Ishikawa (cell line): ENCODE results near the gene PRKACA.

ENCODE experiments used
- CEBPB ChIP-seq: IDR thresholded peaks from 2 replicates; pipeline ENCODE4 v1.6.1; 2012
- CREB1 ChIP-seq: IDR thresholded peaks from 2 replicates; pipeline ENCODE4 v1.6.1; 2012; ENCODE audit warnings: low read depth
- EGR1 ChIP-seq: IDR thresholded peaks from 2 replicates; pipeline ENCODE4 v1.6.1; 2012
- EP300 ChIP-seq: IDR thresholded peaks from 2 replicates; pipeline ENCODE4 v1.6.1; 2012; ENCODE audit warnings: borderline replicate concordance
- FOXM1 ChIP-seq: IDR thresholded peaks from 2 replicates; pipeline ENCODE4 v1.6.1; 2012; ENCODE audit warnings: low read depth, borderline replicate concordance
- MAX ChIP-seq: IDR thresholded peaks from 2 replicates; pipeline ENCODE4 v1.6.1; 2012
- NFIC ChIP-seq: IDR thresholded peaks from 2 replicates; pipeline ENCODE4 v1.6.1; 2012
- RAD21 ChIP-seq: IDR thresholded peaks from 2 replicates; pipeline ENCODE4 v1.6.1; 2012; ENCODE audit warnings: low read depth
- TAF1 ChIP-seq: IDR thresholded peaks from 2 replicates; pipeline ENCODE4 v1.6.1; 2012; ENCODE audit warnings: low read depth, mild to moderate bottlenecking
- TCF12 ChIP-seq: IDR thresholded peaks from 2 replicates; pipeline ENCODE4 v1.6.1; 2012; ENCODE audit warnings: low read depth
- TEAD4 ChIP-seq: IDR thresholded peaks from 2 replicates; pipeline ENCODE4 v1.6.1; 2012
- USF1 ChIP-seq: IDR thresholded peaks from 2 replicates; pipeline ENCODE4 v1.6.1; 2012
- YY1 ChIP-seq: IDR thresholded peaks from 2 replicates; pipeline ENCODE4 v1.6.1; 2012; ENCODE audit warnings: low read depth
- ZBTB7A ChIP-seq: IDR thresholded peaks from 2 replicates; pipeline ENCODE4 v1.6.1; 2012; ENCODE audit warnings: low read depth
- TF ChIP-seq, protein P1 (sequence below): IDR thresholded peaks from 2 replicates; pipeline ENCODE4 v1.6.1; 2012; ENCODE audit warnings: low read depth, mild to moderate bottlenecking

PRKACA gene

DNA sequence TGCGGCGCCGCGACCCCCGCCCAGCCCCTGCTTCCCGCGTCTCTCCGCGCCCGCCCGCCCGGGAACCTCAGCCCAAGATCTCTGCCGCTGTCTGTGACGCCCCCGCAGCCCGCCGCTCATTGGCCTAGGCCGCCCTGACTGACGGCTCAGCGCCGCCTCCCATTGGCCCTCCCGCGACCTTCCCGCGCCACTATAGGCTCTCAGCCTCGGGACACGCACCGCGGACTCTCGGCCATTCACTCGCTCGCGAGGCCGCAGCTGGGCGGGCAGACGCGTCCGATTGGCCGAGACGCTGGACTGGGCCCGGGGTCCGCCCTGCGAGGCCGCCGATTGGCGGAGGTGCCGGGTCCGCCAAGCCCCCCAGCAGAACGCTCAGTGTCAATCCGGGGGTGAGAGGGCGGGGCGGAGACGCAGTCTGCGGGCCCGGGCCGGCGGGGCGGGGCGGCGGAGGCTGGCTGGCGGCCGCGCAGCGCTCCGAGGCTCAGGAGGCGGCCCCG lies at the start of gene PRKACA:
PRKACA (minus strand) TSS at position 95 of the 497 bp plus-strand sequence. CDS start 215 bp downstream, outside the sequence.
- TF ChIP-seq USF1 = no peak
- no peak; the same call in 1 of the 2 replicates for TF ChIP-seq NFIC
- TF ChIP-seq TEAD4 = no peak
- TF ChIP-seq TAF1 = no peak
- peak; percentile 99 for TF ChIP-seq EGR1
- TF ChIP-seq CREB1 = peak; percentile 63; the same call in 1 of the 2 replicates

DNA sequence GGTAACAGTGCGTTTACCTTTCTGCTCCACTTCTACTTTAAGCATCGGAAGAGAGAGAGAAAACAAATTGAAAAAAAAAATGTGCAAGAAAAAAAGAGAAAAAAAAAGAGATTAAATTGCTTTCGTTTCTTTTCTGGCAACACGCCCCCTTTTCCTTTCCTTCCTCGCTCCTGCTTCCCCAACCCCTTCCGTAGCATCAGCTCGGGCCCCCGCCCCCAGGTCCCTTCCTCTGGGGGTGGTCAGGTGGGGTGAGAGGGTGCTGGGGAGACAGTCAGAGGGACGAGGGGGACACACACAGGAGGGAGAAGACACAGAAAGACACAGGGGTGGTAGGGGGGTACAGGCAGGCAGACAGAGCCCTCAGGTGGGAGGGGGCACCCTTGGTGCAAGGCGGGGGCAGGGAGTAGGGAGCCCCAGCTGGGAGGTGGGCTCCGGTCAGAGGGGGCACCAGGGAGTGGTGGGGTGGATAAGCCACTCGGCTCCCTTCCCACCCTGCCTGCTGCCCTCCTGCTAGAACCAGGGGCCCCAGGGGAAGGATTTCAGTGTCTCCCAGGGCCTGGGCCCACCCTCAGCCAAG lies 49.5 kb upstream of the PRKACA start:
- TF ChIP-seq CREB1 (no peak), YY1 (no peak), FOXM1 (no peak), EP300 (no peak), RAD21 (no peak), MAX (no peak), EGR1 (no peak), TCF12 (no peak), ZBTB7A (no peak), TEAD4 (no peak), USF1 (no peak), NFIC (no peak), TAF1 (no peak), CEBPB (no peak)
- TF ChIP-seq, protein P1, sequence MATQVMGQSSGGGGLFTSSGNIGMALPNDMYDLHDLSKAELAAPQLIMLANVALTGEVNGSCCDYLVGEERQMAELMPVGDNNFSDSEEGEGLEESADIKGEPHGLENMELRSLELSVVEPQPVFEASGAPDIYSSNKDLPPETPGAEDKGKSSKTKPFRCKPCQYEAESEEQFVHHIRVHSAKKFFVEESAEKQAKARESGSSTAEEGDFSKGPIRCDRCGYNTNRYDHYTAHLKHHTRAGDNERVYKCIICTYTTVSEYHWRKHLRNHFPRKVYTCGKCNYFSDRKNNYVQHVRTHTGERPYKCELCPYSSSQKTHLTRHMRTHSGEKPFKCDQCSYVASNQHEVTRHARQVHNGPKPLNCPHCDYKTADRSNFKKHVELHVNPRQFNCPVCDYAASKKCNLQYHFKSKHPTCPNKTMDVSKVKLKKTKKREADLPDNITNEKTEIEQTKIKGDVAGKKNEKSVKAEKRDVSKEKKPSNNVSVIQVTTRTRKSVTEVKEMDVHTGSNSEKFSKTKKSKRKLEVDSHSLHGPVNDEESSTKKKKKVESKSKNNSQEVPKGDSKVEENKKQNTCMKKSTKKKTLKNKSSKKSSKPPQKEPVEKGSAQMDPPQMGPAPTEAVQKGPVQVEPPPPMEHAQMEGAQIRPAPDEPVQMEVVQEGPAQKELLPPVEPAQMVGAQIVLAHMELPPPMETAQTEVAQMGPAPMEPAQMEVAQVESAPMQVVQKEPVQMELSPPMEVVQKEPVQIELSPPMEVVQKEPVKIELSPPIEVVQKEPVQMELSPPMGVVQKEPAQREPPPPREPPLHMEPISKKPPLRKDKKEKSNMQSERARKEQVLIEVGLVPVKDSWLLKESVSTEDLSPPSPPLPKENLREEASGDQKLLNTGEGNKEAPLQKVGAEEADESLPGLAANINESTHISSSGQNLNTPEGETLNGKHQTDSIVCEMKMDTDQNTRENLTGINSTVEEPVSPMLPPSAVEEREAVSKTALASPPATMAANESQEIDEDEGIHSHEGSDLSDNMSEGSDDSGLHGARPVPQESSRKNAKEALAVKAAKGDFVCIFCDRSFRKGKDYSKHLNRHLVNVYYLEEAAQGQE = no peak

DNA sequence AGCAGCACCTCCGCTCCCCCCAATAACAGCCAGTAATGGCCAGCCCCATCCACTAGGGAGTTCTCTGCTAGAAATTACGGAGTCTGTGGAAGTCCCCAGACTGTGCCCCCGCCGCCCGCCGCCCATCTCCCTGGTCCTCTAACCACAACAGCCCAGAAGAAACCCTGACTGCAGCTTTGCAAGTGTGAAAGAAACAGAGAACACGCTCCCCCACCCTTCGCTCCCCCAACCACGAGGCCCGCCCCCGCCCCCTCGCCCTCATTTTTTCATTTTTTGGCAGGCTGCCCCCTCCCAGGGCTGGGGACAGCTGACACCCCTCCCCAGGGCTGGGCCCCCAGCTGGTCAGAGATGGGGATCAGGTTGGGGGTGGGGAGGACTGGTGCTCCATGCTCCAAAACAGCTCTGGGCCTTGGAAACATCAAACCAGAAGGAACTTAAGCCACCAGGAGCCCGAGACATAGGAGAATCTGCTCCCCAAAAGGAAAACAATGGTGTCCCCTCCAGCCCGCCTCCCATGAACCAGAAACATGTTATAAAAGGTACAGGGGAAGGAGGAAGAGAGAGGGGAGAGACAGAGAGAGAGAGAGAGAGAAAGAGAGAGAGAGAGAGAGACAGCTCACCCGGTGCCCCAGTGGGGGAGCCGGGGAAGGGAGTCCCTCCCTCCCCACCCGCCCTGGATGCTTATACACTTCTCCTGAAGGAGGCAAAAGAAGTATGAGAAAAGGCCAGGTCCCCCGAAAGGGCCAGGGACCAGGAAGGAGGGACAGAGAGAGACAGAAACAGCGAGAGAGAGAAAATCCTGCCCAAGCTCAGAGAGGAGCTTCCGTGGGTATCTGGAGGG lies 48.6 kb upstream of the PRKACA start:
- TF ChIP-seq YY1 (no peak), TEAD4 (no peak), EP300 (no peak), MAX (no peak), TAF1 (no peak), CEBPB (no peak), USF1 (no peak), FOXM1 (no peak), EGR1 (no peak)
- TF ChIP-seq, protein P1 = no peak

- TF ChIP-seq YY1 = no peak
- no peak for TF ChIP-seq CREB1
- TF ChIP-seq EGR1 = no peak
- TF ChIP-seq MAX = no peak
- TF ChIP-seq RAD21 = no peak
- no peak for TF ChIP-seq USF1
- TF ChIP-seq, protein P1 = no peak
- no peak for TF ChIP-seq ZBTB7A
- TF ChIP-seq EP300 = no peak
- no peak for TF ChIP-seq TAF1
- TF ChIP-seq NFIC = no peak
- TF ChIP-seq TEAD4 = no peak
- no peak for TF ChIP-seq CEBPB
- TF ChIP-seq FOXM1 = no peak
- no peak for TF ChIP-seq TCF12
Observed at GRCh38 chr19:14164724-14165493, 47.3 kb upstream of the PRKACA start.
